HL-60/S4 (cell line): Measurements from ENCODE around the gene RPTOR.
"Not testable (repeated sequence)": the region's sequence is repeated elsewhere in the genome, so short reads cannot be mapped to it uniquely, and the experiment has no call there.

Source experiments
- in situ Hi-C: fragments of 300-500 bp; cut with MboI; formaldehyde crosslinking; loops from 2 replicates; pipeline ENCODE4 v1.14.3; 2022; ENCODE audit warnings: low sequenced_read_pairs

Gene RPTOR

GRCh38 chr17:80790981-80791742 is 246.5 kb downstream of the RPTOR start:
- in situ Hi-C loops = no loop called here

- in situ Hi-C loops = no loop called here
These were observed 247.2 kb downstream of the RPTOR start for GRCh38 chr17:80791758-80792284.

GRCh38 chr17:80792373-80792781 is 247.7 kb downstream of the RPTOR start:
- in situ Hi-C loops = no loop called here

- in situ Hi-C loops = no loop called here
These were observed 248.8 kb downstream of the RPTOR start for GRCh38 chr17:80793421-80793820.

- in situ Hi-C loops = no loop called here
These were observed 249.2 kb downstream of the RPTOR start for GRCh38 chr17:80793851-80794267.

- in situ Hi-C loops = no loop called here
These were observed 249.8 kb downstream of the RPTOR start for GRCh38 chr17:80794281-80795089.

- in situ Hi-C loops = no loop called here
These were observed 250.5 kb downstream of the RPTOR start for GRCh38 chr17:80795090-80795580.

- in situ Hi-C loops = no loop called here
These were observed 251.1 kb downstream of the RPTOR start for GRCh38 chr17:80795754-80796153.

GRCh38 chr17:80796430-80796861 is 251.8 kb downstream of the RPTOR start:
- in situ Hi-C loops = no loop called here

GRCh38 chr17:80797222-80797621 is 252.6 kb downstream of the RPTOR start:
- in situ Hi-C loops = not testable (repeated sequence)

GRCh38 chr17:80797741-80798594 is 253.3 kb downstream of the RPTOR start:
- in situ Hi-C loops = no loop called here

GRCh38 chr17:80798595-80799537 is 254.2 kb downstream of the RPTOR start:
- in situ Hi-C loops = no loop called here

GRCh38 chr17:80799538-80800480 is 255.2 kb downstream of the RPTOR start:
- in situ Hi-C loops = no loop called here

GRCh38 chr17:80800481-80801391 is 256.1 kb downstream of the RPTOR start:
- in situ Hi-C loops = no loop called here

GRCh38 chr17:80802626-80803450 is 258.2 kb downstream of the RPTOR start:
- in situ Hi-C loops = no loop called here
